ENCODE data around the gene SDR9C7. TPM values are rescaled to one million over a fixed set of nuclear protein-coding genes. Genes with fewer than 3 reads are reported as not detected.

The SDR9C7 gene
- total RNA-seq, 1 donor from 2014 or later: not detected

- no peak for DNase-seq (ENCODE audit: extremely low spot score, unreplicated experiment)
- peaks cover 3% of the 10 kb centered on the region for H3K4me1 Mint-ChIP-seq (ENCODE audit: unreplicated experiment)
- H3K4me3 Mint-ChIP-seq (ENCODE audit: unreplicated experiment): no peak overlapping the region
- H3K27ac Mint-ChIP-seq (ENCODE audit: unreplicated experiment): no peak overlapping the region
- H3K9me3 Mint-ChIP-seq (ENCODE audit: unreplicated experiment): no peaks in the 10 kb centered on the region
- H3K36me3 Mint-ChIP-seq (ENCODE audit: unreplicated experiment): no peaks in the 10 kb centered on the region
- H3K27me3 Mint-ChIP-seq (ENCODE audit: unreplicated experiment): peaks cover 7% of the 10 kb centered on the region
- TF ChIP-seq CTCF (IDR thresholded peaks at IDR 0.05): no peak
Measured at GRCh38 chr12:56935157-56935556, 949 bp upstream of the SDR9C7 start.

GRCh38 chr12:56932867-56933266 lies 1.3 kb downstream of the SDR9C7 start:
- no peaks in the 10 kb centered on the region for H3K9me3 Mint-ChIP-seq (ENCODE audit: unreplicated experiment)
- TF ChIP-seq CTCF (IDR thresholded peaks at IDR 0.05): no peak
- peak; percentile 57 for DNase-seq (ENCODE audit: extremely low spot score, unreplicated experiment)
- no peaks in the 10 kb centered on the region for H3K36me3 Mint-ChIP-seq (ENCODE audit: unreplicated experiment)
- H3K27ac Mint-ChIP-seq (ENCODE audit: unreplicated experiment): no peak overlapping the region
- peaks cover 3% of the 10 kb centered on the region for H3K4me1 Mint-ChIP-seq (ENCODE audit: unreplicated experiment)
- H3K27me3 Mint-ChIP-seq (ENCODE audit: unreplicated experiment): peaks cover 21% of the 10 kb centered on the region
- H3K4me3 Mint-ChIP-seq (ENCODE audit: unreplicated experiment): no peak overlapping the region

GRCh38 chr12:56932146-56932545 lies 2.1 kb downstream of the SDR9C7 start:
- no peak for TF ChIP-seq CTCF (IDR thresholded peaks at IDR 0.05)
- H3K9me3 Mint-ChIP-seq (ENCODE audit: unreplicated experiment): no peaks in the 10 kb centered on the region
- no peak overlapping the region for H3K4me3 Mint-ChIP-seq (ENCODE audit: unreplicated experiment)
- H3K27ac Mint-ChIP-seq (ENCODE audit: unreplicated experiment): no peak overlapping the region
- H3K27me3 Mint-ChIP-seq (ENCODE audit: unreplicated experiment): peaks cover 27% of the 10 kb centered on the region
- H3K4me1 Mint-ChIP-seq (ENCODE audit: unreplicated experiment): peaks cover 3% of the 10 kb centered on the region
- H3K36me3 Mint-ChIP-seq (ENCODE audit: unreplicated experiment): no peaks in the 10 kb centered on the region
- DNase-seq (ENCODE audit: extremely low spot score, unreplicated experiment): no peak

- peaks cover 33% of the 10 kb centered on the region for H3K27me3 Mint-ChIP-seq (ENCODE audit: unreplicated experiment)
- no peak overlapping the region for H3K27ac Mint-ChIP-seq (ENCODE audit: unreplicated experiment)
- no peaks in the 10 kb centered on the region for H3K9me3 Mint-ChIP-seq (ENCODE audit: unreplicated experiment)
- no peak overlapping the region for H3K4me3 Mint-ChIP-seq (ENCODE audit: unreplicated experiment)
- DNase-seq (ENCODE audit: extremely low spot score, unreplicated experiment): peak; percentile 56
- no peak for TF ChIP-seq CTCF (IDR thresholded peaks at IDR 0.05)
- H3K4me1 Mint-ChIP-seq (ENCODE audit: unreplicated experiment): peaks cover 3% of the 10 kb centered on the region
- no peaks in the 10 kb centered on the region for H3K36me3 Mint-ChIP-seq (ENCODE audit: unreplicated experiment)
Measured at GRCh38 chr12:56931474-56931978, 2.7 kb downstream of the SDR9C7 start.

- peaks cover 43% of the 10 kb centered on the region for H3K27me3 Mint-ChIP-seq (ENCODE audit: unreplicated experiment)
- no peak overlapping the region for H3K4me3 Mint-ChIP-seq (ENCODE audit: unreplicated experiment)
- H3K36me3 Mint-ChIP-seq (ENCODE audit: unreplicated experiment): no peaks in the 10 kb centered on the region
- H3K4me1 Mint-ChIP-seq (ENCODE audit: unreplicated experiment): peaks cover 3% of the 10 kb centered on the region
- no peak overlapping the region for H3K27ac Mint-ChIP-seq (ENCODE audit: unreplicated experiment)
- no peaks in the 10 kb centered on the region for H3K9me3 Mint-ChIP-seq (ENCODE audit: unreplicated experiment)
- peak; percentile 70 for DNase-seq (ENCODE audit: extremely low spot score, unreplicated experiment)
- no peak for TF ChIP-seq CTCF (IDR thresholded peaks at IDR 0.05)
Measured at GRCh38 chr12:56930241-56930640, 4.0 kb downstream of the SDR9C7 start.

Measured in osteocyte (in vitro differentiated cells).